SIG-M5 (cell line): ENCODE data around the gene HOXB3.

Source experiments
- DNase-seq: peaks from one replicate; lab custom pipeline; 2025; lab: John Stamatoyannopoulos, UW

HOXB3 gene

GRCh38 chr17:48597778-48598631 lies 8.0 kb upstream of the HOXB3 start:
- no peak for DNase-seq

DNA sequence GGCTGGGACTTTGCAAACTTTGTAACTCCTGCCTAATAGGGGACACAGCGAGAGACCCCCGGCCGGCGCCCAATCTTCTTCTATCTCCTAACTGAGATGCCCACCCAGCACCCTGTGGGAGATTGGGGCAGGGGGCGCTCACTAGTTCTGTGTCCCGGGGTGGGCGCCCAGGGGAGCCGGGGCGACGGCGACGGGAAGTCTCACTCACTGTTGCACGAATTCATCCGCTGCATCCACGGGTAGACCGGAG lies 7.4 kb upstream of the HOXB3 start:
- DNase-seq: no peak

GRCh38 chr17:48596735-48597527 lies 6.9 kb upstream of the HOXB3 start:
- DNase-seq: no peak

GRCh38 chr17:48596000-48596734 lies 6.1 kb upstream of the HOXB3 start:
- no peak for DNase-seq

DNA sequence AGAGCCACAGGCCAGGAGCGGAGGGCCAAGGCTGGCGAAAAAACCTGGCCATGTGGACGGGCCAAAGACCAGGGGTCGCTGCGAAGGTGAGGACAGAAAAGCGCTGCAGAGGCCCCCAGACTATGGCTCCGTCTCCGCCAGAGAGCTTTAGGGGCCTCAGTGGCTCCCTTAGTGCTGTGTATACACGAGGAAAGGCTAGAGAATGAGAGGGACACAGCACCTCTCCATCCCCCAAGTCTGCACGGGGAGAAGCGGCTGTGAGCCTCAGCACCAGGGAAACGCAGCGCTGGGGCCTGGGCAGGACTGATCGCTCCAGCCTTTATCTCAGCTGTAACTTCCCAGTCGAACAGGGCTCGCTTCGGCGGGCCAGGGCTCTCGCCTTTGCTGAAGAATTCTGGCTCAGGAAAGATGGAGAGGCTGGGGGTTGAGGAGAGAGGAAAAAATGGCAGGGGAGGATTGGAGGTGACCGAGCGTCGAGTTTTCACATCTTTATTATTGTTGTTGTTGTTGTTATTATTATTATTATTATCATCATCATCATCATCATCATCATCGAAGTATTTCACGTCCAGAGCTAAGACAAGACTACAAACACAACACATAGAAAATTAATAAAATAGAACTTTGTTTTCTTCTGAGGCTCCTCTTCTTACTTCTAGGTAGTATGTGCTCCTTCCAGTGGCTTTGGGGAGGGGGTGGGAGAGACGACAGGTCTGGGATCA lies 5.4 kb upstream of the HOXB3 start:
- DNase-seq: no peak

DNA sequence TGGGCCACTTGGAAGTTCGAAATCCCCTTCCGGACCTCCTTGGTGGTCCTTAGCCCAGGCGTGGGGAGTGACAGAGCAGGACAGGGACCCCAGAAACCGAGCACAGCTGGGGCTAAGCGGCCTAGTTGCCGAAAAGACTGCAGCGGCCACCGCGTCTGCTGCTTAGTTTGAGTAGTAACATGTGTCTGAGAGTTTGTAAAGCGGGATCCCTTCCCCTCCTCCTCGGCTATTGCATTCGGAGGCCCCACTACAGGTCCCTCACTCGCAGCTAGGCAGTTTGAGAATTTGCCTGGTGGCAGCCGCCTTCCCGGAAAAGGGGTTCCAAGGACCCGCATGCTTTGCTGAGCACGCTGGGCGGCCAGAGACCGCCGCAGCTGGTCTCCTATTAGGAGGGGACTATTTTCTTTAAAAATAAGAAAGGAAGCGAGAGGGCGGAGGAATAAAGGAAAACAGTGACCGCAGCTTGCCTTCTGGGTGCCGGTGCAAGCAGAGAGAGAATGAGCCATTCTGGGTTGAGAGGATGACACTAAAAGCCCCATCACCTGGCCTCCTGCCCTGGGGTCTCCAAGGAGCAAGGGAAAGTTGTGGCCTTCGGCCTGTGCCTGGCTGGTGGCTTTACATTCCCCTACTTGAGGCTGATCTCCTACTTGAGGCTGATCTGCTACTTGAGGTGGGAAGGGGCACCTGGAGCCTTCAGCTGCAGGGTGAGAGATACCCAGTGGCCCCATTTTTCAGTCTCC lies 4.7 kb upstream of the HOXB3 start:
- no peak for DNase-seq

- DNase-seq: no peak
These were observed 3.9 kb upstream of the HOXB3 start for GRCh38 chr17:48593840-48594537.

- no peak for DNase-seq
These were observed 3.2 kb upstream of the HOXB3 start, which contains the start of gene HOXB5 for GRCh38 chr17:48593126-48593829. TSS of gene HOXB5 (minus strand) at chr17:48593779. CDS start at chr17:48593682, 97 bp downstream.

- DNase-seq: no peak
These were observed 2.5 kb upstream of the HOXB3 start for GRCh38 chr17:48592577-48592976.

DNA sequence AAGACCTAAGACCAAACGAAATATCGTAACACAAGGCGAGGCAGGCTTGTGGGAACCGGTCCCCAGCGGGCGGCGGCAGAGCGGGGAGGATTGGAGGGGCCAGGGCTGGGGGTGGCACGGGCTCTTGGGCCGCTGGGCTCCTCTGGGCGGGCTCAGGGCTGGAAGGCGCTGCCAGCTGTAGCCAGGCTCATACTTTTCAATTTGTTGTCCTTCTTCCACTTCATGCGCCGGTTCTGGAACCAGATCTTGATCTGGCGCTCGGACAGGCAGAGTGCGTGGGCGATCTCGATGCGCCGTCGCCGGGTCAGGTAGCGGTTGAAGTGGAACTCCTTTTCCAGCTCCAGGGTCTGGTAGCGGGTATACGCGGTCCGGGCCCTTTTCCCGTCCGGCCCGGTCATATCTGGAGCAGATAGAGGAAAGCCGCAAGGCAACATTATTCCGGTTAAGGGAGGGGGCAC lies 2.0 kb upstream of the HOXB3 start:
- no peak for DNase-seq

DNA sequence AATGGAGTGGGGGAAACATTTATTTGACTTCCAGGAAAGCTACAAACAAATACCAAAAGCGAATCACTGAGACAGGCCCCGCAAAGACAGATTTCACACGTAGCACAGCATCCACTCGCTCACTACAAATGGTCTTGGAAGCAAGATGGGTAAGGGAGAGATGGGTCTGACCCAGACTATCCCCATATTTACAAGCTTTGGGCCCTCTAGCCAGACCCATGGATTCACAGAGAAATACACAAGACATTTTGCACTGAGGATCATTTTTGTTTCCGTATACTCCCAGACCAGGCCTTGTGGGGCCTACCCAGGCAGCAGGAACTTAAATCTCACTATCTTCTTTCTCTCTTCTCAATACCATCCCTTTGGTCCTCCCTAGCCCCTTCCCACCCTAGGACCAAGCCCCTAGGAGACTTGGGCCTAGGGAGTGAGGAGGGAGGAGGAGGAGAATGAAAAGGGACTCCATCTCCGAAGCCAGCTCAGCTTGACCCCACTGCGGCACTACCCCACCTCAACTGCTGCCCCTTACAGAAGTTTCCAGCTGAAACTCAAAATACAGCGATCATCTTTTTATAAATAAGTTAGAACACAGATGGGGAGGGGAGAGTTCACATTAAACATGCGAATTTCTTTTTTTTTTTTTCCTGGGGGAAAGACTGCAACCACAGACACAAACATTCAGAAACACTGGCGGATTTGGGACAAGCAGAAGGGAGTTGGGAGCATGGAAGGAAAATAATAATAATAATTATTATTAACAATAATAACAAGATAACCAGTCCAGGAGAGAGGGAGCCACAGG lies 1.4 kb upstream of the HOXB3 start:
- no peak for DNase-seq

- DNase-seq: no peak
These were observed 643 bp upstream of the HOXB3 start for GRCh38 chr17:48590607-48591161.

GRCh38 chr17:48589060-48589830 lies 796 bp downstream of the HOXB3 start:
- DNase-seq: no peak

- no peak for DNase-seq
These were observed 1.5 kb downstream of the HOXB3 start for GRCh38 chr17:48588528-48588927.

DNA sequence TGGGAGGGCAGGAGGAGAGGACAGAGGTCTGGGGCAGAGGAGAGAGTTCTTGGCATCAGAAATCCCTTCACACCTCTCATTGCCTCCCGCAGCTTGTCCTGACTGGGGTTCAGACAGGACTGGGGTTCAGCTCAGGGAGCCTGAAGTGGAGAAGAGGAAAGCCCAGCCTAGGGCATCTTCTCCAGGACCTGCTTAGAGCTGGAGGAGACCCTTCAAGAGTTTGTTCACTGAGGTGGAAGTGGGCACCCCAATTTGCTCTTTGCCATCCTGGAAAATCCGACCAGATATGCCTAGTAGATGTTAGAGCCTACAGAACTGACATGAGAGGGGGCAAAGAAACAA lies 2.0 kb downstream of the HOXB3 start:
- no peak for DNase-seq

DNA sequence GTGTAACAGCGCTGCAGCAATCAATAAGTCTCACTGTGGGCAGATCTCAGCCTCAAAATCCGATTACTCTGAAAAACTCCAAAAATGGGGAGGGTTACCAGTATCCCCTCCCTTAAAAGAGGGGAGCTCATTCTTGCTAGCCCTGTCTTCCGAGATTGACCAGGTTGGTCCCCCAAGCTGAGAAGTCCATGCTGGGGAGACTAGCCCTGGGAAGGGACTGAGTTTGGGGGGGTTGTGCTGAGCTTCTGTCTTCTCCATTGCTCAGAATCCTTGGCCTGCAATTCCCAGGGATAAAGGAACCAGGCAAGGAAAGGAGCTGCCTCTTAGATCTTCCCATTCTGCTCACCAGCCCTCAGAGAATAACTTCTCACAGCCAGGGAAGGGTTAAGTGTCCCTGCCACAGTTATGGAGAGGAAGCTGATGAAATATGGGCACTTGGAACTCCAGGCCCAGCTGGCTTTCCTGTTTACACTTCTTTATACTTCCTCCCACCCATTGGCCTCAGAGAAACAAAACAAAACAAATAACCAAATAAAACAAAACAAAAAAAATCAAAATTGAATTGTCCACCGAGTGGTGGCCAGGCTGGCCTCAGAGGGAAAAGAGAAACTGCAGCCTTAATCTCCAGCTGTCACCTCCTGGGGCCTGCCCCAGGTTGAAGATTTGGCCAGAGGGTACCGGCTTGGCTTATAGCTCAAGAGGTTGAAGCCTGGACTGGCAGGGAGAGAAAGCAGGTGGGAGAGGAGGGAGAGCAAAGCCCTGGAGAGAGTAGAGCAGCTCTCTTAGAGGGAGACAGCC lies 2.6 kb downstream of the HOXB3 start:
- DNase-seq: no peak
